ENCODE data around the gene IRF2BP1. TPM values are rescaled to one million over a fixed set of nuclear protein-coding genes. Genes with fewer than 3 reads are reported as not detected.
"Not testable (repeated sequence)": the region's sequence is repeated elsewhere in the genome, so short reads cannot be mapped to it uniquely, and the experiment has no call there.

The IRF2BP1 gene
- total RNA-seq, 1 donor = 25.7 TPM

DNA sequence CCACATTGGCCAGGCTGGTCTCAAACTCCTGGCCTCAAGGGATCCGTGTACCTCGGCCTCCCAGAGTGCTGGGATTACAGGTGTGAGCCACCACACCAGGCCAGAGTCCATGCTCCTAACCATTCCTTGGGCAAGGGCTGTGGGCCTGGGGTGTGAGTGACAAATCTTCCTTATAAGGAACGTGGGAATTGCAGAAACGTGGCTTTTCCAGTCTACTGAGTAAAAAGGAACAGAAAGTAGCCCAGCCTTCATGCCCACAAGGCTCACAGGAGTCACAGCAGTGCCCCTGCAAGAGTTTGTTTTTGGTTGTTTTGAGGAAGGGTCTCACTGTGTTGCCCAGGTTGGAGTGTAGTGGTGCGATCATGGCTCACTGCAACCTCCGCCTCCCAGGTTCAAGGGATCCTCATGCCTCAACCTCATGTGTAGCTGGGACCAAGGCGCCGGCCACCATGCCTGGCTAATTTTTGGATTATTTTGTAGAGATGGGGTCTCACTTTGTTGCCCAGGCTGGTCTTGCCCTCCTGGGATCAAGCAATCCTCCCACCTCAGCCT is 11.4 kb upstream of the IRF2BP1 start:
- DNase-seq (ENCODE audit: low read depth) = no peak
- H3K4me3 ChIP-seq (ENCODE audit: low read depth, low read length) = no peak overlapping the region
- TF ChIP-seq, protein P1, sequence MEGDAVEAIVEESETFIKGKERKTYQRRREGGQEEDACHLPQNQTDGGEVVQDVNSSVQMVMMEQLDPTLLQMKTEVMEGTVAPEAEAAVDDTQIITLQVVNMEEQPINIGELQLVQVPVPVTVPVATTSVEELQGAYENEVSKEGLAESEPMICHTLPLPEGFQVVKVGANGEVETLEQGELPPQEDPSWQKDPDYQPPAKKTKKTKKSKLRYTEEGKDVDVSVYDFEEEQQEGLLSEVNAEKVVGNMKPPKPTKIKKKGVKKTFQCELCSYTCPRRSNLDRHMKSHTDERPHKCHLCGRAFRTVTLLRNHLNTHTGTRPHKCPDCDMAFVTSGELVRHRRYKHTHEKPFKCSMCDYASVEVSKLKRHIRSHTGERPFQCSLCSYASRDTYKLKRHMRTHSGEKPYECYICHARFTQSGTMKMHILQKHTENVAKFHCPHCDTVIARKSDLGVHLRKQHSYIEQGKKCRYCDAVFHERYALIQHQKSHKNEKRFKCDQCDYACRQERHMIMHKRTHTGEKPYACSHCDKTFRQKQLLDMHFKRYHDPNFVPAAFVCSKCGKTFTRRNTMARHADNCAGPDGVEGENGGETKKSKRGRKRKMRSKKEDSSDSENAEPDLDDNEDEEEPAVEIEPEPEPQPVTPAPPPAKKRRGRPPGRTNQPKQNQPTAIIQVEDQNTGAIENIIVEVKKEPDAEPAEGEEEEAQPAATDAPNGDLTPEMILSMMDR (IDR thresholded peaks at IDR 0.05; ENCODE audit: insufficient read depth, low read length) = no peak

DNA sequence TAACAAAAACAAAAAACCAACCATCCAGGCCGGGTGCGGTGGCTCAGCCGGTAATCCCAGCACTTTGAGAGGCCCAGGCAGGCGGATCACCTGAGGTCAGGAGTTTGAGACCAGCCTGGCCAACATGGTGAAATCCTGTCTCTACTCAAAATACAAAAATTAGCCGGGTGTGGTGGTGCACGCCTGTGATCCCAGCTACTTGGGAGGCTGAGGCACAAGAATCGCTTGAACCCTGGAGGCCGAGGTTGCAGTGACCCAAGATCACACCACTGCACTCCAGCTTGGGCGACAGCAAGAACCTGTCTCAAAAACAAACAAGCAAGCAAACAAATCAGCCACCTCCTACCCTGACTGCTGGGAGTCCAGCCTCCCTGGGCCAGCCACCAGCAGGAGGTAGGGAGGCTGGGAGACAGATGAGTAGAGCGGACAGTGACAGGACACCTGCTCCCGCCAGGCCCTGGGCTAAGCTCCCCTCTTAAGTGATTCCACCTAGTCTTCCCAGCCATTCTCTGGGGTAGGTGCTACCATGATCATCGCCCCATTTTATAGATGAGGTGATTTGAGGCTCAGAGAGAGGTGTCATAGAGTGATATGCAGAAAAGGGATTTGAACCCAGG is 10.2 kb upstream of the IRF2BP1 start:
- H3K4me3 ChIP-seq (ENCODE audit: low read depth, low read length); DNase-seq (ENCODE audit: low read depth): not testable (repeated sequence)

DNA sequence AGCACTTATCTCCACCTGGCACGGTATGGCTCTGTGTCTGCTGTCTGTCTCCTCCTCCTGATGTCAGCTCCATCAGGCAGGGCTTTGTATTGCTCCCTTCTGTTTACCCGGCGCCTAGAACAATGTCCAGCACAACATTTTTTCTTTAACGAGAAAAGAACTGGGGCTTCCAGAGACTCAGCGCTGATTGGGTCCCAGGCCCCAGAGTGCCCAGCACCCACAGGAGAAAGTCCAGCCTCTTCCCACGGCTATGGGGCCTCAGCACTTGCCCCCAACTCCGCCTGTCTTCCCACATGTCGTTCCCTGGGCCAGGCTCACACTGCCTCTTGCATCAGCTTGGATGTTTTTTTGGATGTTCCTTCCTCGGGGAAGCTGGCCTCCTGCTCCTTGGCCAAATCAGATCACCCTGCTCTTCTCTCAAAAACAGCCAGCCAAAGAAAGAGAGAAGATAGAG is 9.6 kb upstream of the IRF2BP1 start:
- TF ChIP-seq, protein P1 (IDR thresholded peaks at IDR 0.05; ENCODE audit: insufficient read depth, low read length) = no peak
- DNase-seq (ENCODE audit: low read depth) = no peak
- no peak overlapping the region for H3K4me3 ChIP-seq (ENCODE audit: low read depth, low read length)

DNA sequence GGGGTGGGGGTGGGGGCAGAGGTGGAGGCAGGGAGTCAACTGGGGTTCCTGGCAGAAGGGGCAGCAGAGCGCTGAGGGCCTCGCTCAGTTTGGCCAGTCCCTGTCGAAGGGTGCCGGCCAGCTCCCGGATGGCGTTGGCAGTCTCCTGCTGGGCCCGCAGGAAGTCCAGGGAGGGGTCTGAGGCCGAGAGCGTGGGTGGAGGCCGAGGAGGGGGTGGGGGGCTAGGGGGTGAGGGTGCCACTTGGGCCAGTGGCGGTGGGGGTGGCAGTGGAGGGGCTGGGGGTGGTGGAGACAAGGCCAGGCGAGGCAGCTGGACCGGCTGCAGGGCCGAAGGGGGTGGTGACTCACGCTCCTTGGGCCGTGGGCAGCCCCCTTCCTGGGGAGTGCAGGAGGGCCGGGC is 4.9 kb upstream of the IRF2BP1 start:
- TF ChIP-seq, protein P1 (IDR thresholded peaks at IDR 0.05; ENCODE audit: insufficient read depth, low read length) = no peak
- no peak for DNase-seq (ENCODE audit: low read depth)
- no peak overlapping the region for H3K4me3 ChIP-seq (ENCODE audit: low read depth, low read length)

DNA sequence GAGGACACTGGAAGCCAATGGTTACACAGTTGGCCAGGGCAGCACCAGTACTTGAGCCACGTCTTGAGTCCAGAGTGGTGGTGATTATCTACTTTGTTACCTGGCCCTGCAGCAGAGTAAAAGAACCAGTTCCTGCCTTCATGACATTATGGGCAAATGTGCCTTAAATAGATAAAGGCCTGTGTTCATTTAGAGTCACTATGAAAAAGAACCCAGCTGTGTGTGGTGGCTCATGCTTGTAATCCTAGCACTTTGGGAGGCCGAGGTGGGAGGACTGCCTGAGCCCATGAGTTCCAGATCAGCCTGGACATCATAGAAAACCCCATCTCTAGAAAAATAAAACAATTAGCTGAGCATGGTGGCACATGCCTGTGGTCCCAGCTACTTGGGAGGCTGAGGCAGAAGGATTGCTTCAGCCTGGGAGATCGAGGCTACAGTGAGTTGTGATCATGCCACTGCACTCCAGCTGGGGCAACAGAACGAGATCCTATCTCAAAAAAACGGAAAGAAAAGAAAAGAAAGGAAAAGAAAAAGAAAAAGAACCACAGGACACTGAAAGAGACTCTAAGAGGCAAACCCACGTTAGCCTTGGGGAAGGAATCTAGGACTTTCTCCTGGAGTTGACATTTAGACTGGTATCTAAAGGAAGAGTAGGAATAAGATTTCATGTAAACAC is 3.4 kb upstream of the IRF2BP1 start:
- no peak overlapping the region for H3K4me3 ChIP-seq (ENCODE audit: low read depth, low read length)
- TF ChIP-seq, protein P1 (IDR thresholded peaks at IDR 0.05; ENCODE audit: insufficient read depth, low read length) = no peak
- DNase-seq (ENCODE audit: low read depth) = no peak

DNA sequence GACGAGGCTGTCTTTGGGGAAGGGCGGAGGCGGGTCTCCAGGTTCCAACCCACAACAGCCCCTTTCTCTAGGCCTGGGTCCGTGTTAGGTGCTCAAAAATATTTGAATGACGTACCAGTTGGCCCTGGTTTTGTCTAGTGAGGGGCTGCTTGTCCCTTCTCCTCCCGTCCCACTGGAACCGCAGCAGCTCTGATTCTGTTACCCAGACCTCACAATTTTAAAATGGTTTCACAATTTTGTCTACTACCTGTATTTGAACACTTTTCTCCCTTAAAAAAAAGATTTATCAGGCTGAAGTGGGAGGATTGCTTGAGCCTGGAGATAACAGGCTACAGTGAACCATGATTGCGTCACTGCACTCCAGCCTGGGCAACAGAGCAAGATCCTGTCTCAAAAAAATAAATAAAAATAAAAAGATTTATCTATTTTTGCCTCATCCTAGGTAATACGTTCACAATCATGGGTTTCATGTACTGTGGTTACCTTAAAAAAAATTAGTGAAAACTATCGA is 1.3 kb upstream of the IRF2BP1 start:
- DNase-seq (ENCODE audit: low read depth) = peak; percentile 32

More for the DNA sequence above, 1.3 kb upstream of the IRF2BP1 start:
- peak overlapping the region; percentile 87 for H3K4me3 ChIP-seq (ENCODE audit: low read depth, low read length)
- TF ChIP-seq, protein P1 (IDR thresholded peaks at IDR 0.05; ENCODE audit: insufficient read depth, low read length) = no peak

All from fibroblast of the aortic adventitia (primary cell).